DND-41 (cell line): Measurements from ENCODE around the gene IFNA4.

Source experiments
- ATAC-seq: fragments of 200-7000 bp; cut with Tn5 transposase; 3 replicates; pipeline ENCODE4 v1.9.1; 2021; ENCODE audit warnings: low read depth; ENCODE audit not compliant: insufficient read depth
- DNase-seq: peaks from one replicate; pipeline ENCODE4 v3.0.0-alpha.2; 2020
- H2AFZ ChIP-seq: 2 replicates; pipeline ENCODE4 v1.6.0; 2012; ENCODE audit warnings: low read depth, low read length
- H3K27ac ChIP-seq: 2 replicates; pipeline ENCODE4 v1.5.1; 2012; ENCODE audit warnings: low read length, inconsistent platforms
- H3K27me3 ChIP-seq: fragments of 200-600 bp; sonication (generic); 2 replicates; pipeline ENCODE4 v1.6.0; 2012; ENCODE audit warnings: low read length, mild to moderate bottlenecking, inconsistent platforms; ENCODE audit not compliant: insufficient read depth, poor library complexity
- H3K36me3 ChIP-seq: 2 replicates; pipeline ENCODE4 v1.5.1; 2012; ENCODE audit warnings: low read length, inconsistent platforms; ENCODE audit not compliant: insufficient read depth
- H3K4me1 ChIP-seq: 2 replicates; pipeline ENCODE4 v1.5.1; 2012; ENCODE audit warnings: mild to moderate bottlenecking, low read length; ENCODE audit not compliant: insufficient read depth
- H3K4me2 ChIP-seq: 2 replicates; pipeline ENCODE4 v1.6.0; 2012; ENCODE audit warnings: mild to moderate bottlenecking, moderate library complexity, low read length, inconsistent platforms; ENCODE audit not compliant: insufficient read depth
- H3K4me3 ChIP-seq, 2 experiments: fragments of 200-600 bp in 1 of 2; shearing (Covaris generic) in 1 of 2; 2 replicates each; pipeline ENCODE4 v1.5.1; 2012 to 2016; ENCODE audit warnings: inconsistent platforms in 2 of 2, low read length in 2 of 2, mild to moderate bottlenecking in 2 of 2, low read depth in 1 of 2, moderate library complexity in 1 of 2
- H3K79me2 ChIP-seq: 2 replicates; pipeline ENCODE4 v1.6.0; 2012; ENCODE audit warnings: low read length, inconsistent platforms; ENCODE audit not compliant: insufficient read depth
- H3K9ac ChIP-seq: 2 replicates; pipeline ENCODE4 v1.6.0; 2012; ENCODE audit warnings: low read depth, mild to moderate bottlenecking, inconsistent platforms, low read length, moderate library complexity
- H3K9me3 ChIP-seq: 2 replicates; pipeline ENCODE4 v1.5.1; 2012; ENCODE audit warnings: low read length, moderate library complexity, mild to moderate bottlenecking, inconsistent platforms; ENCODE audit not compliant: insufficient read depth, severe bottlenecking
- H4K20me1 ChIP-seq: 2 replicates; pipeline ENCODE4 v1.6.0; 2012; ENCODE audit warnings: low read length; ENCODE audit not compliant: insufficient read depth
- CTCF ChIP-seq: IDR thresholded peaks from 2 replicates; pipeline ENCODE4 v1.5.1; 2012; ENCODE audit warnings: borderline replicate concordance, low read length, moderate library complexity, mild to moderate bottlenecking; ENCODE audit not compliant: poor library complexity, severe bottlenecking; ENCODE audit errors: extremely low read depth
- EZH2 ChIP-seq: IDR thresholded peaks from 3 replicates; pipeline ENCODE4 v1.6.1; 2012; ENCODE audit warnings: borderline replicate concordance, low read depth, mild to moderate bottlenecking, moderate library complexity, low read length, inconsistent platforms; ENCODE audit not compliant: severe bottlenecking

Gene IFNA4

GRCh38 chr9:21137020-21137419 is 50.4 kb downstream of the IFNA4 start:
- Histone ChIP-seq H3K4me1 (no peaks in the 10 kb centered on the region), H2AFZ (no peak overlapping the region), H3K4me2 (no peak overlapping the region), H3K9ac (no peak overlapping the region), H3K9me3 (no peaks in the 10 kb centered on the region), H3K27me3 (no peaks in the 10 kb centered on the region), H3K79me2 (no peaks in the 10 kb centered on the region), H3K4me3 (no peak overlapping the region), H3K27ac (no peak overlapping the region), H3K36me3 (no peaks in the 10 kb centered on the region), H4K20me1 (no peaks in the 10 kb centered on the region)
- no peak for TF ChIP-seq EZH2
- no peak for TF ChIP-seq CTCF
- DNase-seq (no peak), ATAC-seq (no peak)
